CD4-positive, alpha-beta T cell treated with Interleukin-21 for 1 hour (primary cell): Measurements from ENCODE around the gene ZMIZ2.

Experiments
- DNase-seq: peaks from one replicate; pipeline ENCODE4 v3.0.0-alpha.2; 2020

Gene ZMIZ2

DNA sequence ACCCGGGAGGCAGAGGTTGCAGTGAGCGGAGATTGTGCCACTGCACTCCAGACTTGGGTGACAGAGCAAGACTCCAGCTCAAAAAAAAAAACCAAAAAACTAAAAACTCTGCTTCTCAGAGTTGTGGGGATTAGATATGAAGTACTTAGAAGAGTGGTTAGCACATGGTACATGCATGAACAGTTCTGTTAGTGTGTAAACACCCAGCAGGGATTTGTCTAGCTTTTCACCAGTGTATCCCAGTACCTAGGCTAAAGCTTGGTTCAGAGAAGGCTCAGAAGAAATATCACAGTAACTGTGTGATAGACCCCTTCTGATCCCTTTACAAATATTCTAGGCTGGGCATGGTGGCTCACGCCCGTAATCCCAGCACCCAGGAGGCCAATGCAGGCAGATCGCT, 57.3 kb downstream of the ZMIZ2 start:
- no peak for DNase-seq

DNA sequence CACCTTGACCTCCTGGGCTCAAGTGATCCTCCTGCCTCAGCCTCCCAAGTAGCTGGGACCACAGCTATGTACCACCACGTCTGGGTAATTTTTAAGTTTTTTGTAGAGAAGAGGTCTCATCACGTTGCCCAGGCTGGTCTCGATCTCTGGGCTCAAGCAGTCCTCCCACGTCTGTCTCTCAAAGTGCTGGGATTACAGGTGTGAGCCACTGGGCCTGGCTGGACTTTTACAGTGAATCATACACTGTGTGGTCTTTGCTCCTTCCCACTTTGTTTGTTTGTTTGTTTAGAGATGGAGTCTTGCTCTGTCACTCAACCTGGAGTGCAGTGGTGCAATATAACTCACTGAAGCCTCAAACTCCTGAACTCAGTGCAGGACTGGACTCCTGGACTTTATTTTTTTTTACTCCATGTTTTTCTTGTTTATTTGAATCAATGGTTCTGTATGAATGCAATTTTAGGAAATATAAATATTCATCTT, 60.3 kb downstream of the ZMIZ2 start:
- no peak for DNase-seq

GRCh38 chr7:44811093-44811492, 62.4 kb downstream of the ZMIZ2 start:
- no peak for DNase-seq

- DNase-seq, result no peak
Observed at GRCh38 chr7:44811571-44811970, 62.9 kb downstream of the ZMIZ2 start.

DNA sequence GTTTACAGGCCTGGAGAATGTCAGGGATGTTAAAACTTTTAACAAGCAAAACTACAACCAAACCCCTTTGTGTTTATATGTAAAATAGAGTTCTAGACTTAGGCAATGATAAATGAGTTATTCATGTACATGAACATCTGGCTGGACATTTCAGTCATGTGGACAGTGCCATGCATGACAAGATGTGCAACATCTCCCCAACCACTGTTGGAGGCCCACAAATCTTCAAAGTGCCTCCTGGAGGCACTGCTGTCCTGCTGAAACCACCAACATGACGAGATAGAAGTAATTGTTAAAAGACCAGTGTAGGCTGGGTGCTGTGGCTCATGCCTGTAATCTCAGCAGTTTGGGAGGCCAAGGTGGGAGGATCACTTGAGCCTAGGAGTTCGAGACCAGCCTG, 66.3 kb downstream of the ZMIZ2 start:
- DNase-seq, result no peak

GRCh38 chr7:44819292-44819691, 70.6 kb downstream of the ZMIZ2 start:
- DNase-seq, result no peak
